HepG2 (cell line): ENCODE results near the gene ST3GAL5. TPM values are rescaled to one million over a fixed set of nuclear protein-coding genes. Genes with fewer than 3 reads are reported as not detected.
A peak's percentile ranks its signal among the peaks of the same experiment; 100 is the strongest.

Experiments
- CBFB ChIP-seq: sonication (generic); formaldehyde crosslinking; IDR thresholded peaks from 2 replicates; pipeline ENCODE4 v1.4.0; 2020; ENCODE audit warnings: missing genetic modification reagents
- CC2D1A ChIP-seq: sonication (generic); formaldehyde crosslinking; IDR thresholded peaks from 2 replicates; pipeline ENCODE4 v1.8.1; 2023; ENCODE audit warnings: mild to moderate bottlenecking, missing genetic modification reagents
- FOXA3 ChIP-seq: IDR thresholded peaks from 2 replicates; pipeline ENCODE4 v1.6.1; 2016; ENCODE audit warnings: missing genetic modification reagents, missing compliant biosample characterization
- FOXO4 ChIP-seq: sonication (generic); formaldehyde crosslinking; conservative IDR thresholded peaks from 2 replicates; pipeline ENCODE4 v1.8.1; 2023; ENCODE audit warnings: missing genetic modification reagents
- KLF9 ChIP-seq: IDR thresholded peaks from 2 replicates; pipeline ENCODE4 v1.6.1; 2016; ENCODE audit warnings: low read depth
- MATR3 ChIP-seq: sonication (generic); formaldehyde crosslinking; IDR thresholded peaks from 2 replicates; pipeline ENCODE4 v1.4.0; 2020; ENCODE audit warnings: missing genetic modification reagents
- MTA3 ChIP-seq: sonication (generic); formaldehyde crosslinking; IDR thresholded peaks from 2 replicates; pipeline ENCODE4 v1.4.0; 2020; ENCODE audit warnings: missing genetic modification reagents
- NCOA2 ChIP-seq: sonication (generic); formaldehyde crosslinking; IDR thresholded peaks from 2 replicates; pipeline ENCODE4 v1.8.0; 2022; ENCODE audit warnings: inconsistent platforms
- NCOR1 ChIP-seq: fragments of 200-600 bp; sonication (generic); IDR thresholded peaks from 2 replicates; pipeline ENCODE4 v1.7.0; 2017; ENCODE audit warnings: antibody characterized with exemption, low read length, borderline replicate concordance
- RARA ChIP-seq: IDR thresholded peaks from 2 replicates; pipeline ENCODE4 v1.6.1; 2016; ENCODE audit warnings: missing genetic modification reagents, missing compliant biosample characterization
- TOPORS ChIP-seq: sonication (generic); formaldehyde crosslinking; IDR thresholded peaks from 2 replicates; pipeline ENCODE4 v1.8.0; 2023; ENCODE audit warnings: mild to moderate bottlenecking, missing genetic modification reagents
- ZNF564 ChIP-seq: sonication (generic); formaldehyde crosslinking; IDR thresholded peaks from 2 replicates; pipeline ENCODE4 v1.8.1; 2023; ENCODE audit warnings: mild to moderate bottlenecking, missing genetic modification reagents
- ZNF740 ChIP-seq: sonication (generic); formaldehyde crosslinking; IDR thresholded peaks from 2 replicates; pipeline ENCODE4 v1.4.0; 2020; ENCODE audit warnings: missing genetic modification reagents
- ZSCAN12 ChIP-seq: sonication (generic); formaldehyde crosslinking; IDR thresholded peaks from 2 replicates; pipeline ENCODE4 v1.9.0; 2021; ENCODE audit warnings: mild to moderate bottlenecking, missing genetic modification reagents
- polyA plus RNA-seq, 8 experiments: library from polyadenylated mRNA; depleted of rRNA in 3 of 8; stranded (reverse) in 7 of 8; unstranded in 1 of 8; fragments of >200 nt; fragmentation: Illumina TruSeq in 4 of 8; extraction: Trizol in 4 of 8; gene quantifications; 2 replicates each; pipeline versions ENCODE4 v1.2.1 to v1.2.3, GENCODE V29; 2011 to 2016; ENCODE audit warnings: low read depth in 4 of 8, missing spikeins in 1 of 8, mixed read lengths in 1 of 8; ENCODE audit not compliant: insufficient read depth in 1 of 8
- total RNA-seq, 5 experiments: library from RNA; depleted of rRNA; stranded (reverse); fragments of >200 nt; fragmentation: Illumina TruSeq; extraction: Trizol; gene quantifications; 2 replicates each; pipeline ENCODE4 v1.2.3, GENCODE V29; 2016; ENCODE audit warnings: low read depth in 1 of 5
- TF ChIP-seq, protein P1 (sequence below): IDR thresholded peaks from 2 replicates; pipeline ENCODE4 v1.6.1; 2016; ENCODE audit warnings: missing compliant biosample characterization, missing genetic modification reagents, borderline replicate concordance
- TF ChIP-seq, protein P2 (sequence below): sonication (generic); formaldehyde crosslinking; IDR thresholded peaks from 2 replicates; pipeline ENCODE4 v1.4.0; 2020; ENCODE audit warnings: missing genetic modification reagents, borderline replicate concordance
- TF ChIP-seq, protein P3 (sequence below): sonication (generic); formaldehyde crosslinking; IDR thresholded peaks from 2 replicates; pipeline ENCODE4 v1.4.0; 2020; ENCODE audit warnings: missing genetic modification reagents
- TF ChIP-seq, protein P4 (sequence below): sonication (generic); formaldehyde crosslinking; IDR thresholded peaks from 2 replicates; pipeline ENCODE4 v1.4.0; 2020; ENCODE audit warnings: mild to moderate bottlenecking, missing genetic modification reagents
- TF ChIP-seq, protein P5 (sequence below): sonication (generic); formaldehyde crosslinking; IDR thresholded peaks from 2 replicates; pipeline ENCODE4 v1.4.0; 2020; ENCODE audit warnings: missing genetic modification reagents
- TF ChIP-seq, protein P6 (sequence below): sonication (generic); formaldehyde crosslinking; IDR thresholded peaks from 2 replicates; pipeline ENCODE4 v1.4.0; 2020; ENCODE audit warnings: missing genetic modification reagents

The ST3GAL5 gene
- total and polyA plus RNA-seq, 2 of the 13 experiments (the other 11 are each of a cell fraction or from before 2014, with no cell fraction given) = 1.3 to 2.0 TPM

DNA sequence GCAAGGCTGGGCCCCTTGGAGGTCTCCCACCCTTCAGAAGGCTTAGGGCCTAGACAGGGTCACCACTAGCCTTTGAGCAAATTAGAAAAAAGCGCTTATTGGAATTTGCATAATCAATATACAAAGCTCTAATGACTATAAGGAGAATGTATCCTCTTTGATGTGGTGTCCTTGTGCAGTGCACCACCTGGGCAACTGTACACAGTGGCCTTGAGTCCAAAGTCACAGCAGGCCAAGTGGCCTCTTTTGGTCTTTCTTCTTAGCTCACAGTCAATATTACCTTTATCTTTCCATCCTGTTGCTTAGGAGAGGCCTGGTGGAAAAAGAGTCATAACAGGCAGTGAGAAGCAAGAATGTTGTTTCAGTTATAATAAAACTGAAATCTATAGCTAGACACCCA lies 19.7 kb upstream of the ST3GAL5 start (continued):
- no peak for TF ChIP-seq MATR3 (CRISPR knock-in tag)
- peak; percentile 69 for TF ChIP-seq NCOR1
- TF ChIP-seq NCOA2 (CRISPR knock-in tag) = peak; percentile 69
- TF ChIP-seq FOXA3 = peak; percentile 21; the same call in 1 of the 2 replicates
- TF ChIP-seq ZNF564 (CRISPR knock-in tag) = no peak
- TF ChIP-seq KLF9 (CRISPR knock-in tag) = no peak
- TF ChIP-seq, protein P1, sequence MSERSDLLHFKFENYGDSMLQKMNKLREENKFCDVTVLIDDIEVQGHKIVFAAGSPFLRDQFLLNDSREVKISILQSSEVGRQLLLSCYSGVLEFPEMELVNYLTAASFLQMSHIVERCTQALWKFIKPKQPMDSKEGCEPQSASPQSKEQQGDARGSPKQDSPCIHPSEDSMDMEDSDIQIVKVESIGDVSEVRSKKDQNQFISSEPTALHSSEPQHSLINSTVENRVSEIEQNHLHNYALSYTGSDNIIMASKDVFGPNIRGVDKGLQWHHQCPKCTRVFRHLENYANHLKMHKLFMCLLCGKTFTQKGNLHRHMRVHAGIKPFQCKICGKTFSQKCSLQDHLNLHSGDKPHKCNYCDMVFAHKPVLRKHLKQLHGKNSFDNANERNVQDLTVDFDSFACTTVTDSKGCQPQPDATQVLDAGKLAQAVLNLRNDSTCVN (CRISPR knock-in tag) = no peak
- TF ChIP-seq, protein P2, sequence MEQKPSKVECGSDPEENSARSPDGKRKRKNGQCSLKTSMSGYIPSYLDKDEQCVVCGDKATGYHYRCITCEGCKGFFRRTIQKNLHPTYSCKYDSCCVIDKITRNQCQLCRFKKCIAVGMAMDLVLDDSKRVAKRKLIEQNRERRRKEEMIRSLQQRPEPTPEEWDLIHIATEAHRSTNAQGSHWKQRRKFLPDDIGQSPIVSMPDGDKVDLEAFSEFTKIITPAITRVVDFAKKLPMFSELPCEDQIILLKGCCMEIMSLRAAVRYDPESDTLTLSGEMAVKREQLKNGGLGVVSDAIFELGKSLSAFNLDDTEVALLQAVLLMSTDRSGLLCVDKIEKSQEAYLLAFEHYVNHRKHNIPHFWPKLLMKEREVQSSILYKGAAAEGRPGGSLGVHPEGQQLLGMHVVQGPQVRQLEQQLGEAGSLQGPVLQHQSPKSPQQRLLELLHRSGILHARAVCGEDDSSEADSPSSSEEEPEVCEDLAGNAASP (CRISPR knock-in tag) = 0 out of 2 replicates have a peak, but pooled peaks have one; percentile 29
- peak; percentile 59; the same call in 1 of the 2 replicates for TF ChIP-seq CBFB
- no peak for TF ChIP-seq FOXO4
- TF ChIP-seq, protein P3, sequence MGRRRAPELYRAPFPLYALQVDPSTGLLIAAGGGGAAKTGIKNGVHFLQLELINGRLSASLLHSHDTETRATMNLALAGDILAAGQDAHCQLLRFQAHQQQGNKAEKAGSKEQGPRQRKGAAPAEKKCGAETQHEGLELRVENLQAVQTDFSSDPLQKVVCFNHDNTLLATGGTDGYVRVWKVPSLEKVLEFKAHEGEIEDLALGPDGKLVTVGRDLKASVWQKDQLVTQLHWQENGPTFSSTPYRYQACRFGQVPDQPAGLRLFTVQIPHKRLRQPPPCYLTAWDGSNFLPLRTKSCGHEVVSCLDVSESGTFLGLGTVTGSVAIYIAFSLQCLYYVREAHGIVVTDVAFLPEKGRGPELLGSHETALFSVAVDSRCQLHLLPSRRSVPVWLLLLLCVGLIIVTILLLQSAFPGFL (CRISPR knock-in tag) = no peak
- no peak for TF ChIP-seq MTA3
- TF ChIP-seq, protein P4, sequence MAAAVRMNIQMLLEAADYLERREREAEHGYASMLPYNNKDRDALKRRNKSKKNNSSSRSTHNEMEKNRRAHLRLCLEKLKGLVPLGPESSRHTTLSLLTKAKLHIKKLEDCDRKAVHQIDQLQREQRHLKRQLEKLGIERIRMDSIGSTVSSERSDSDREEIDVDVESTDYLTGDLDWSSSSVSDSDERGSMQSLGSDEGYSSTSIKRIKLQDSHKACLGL (CRISPR knock-in tag) = no peak
- TF ChIP-seq ZSCAN12 (CRISPR knock-in tag) = no peak
- TF ChIP-seq, protein P5, sequence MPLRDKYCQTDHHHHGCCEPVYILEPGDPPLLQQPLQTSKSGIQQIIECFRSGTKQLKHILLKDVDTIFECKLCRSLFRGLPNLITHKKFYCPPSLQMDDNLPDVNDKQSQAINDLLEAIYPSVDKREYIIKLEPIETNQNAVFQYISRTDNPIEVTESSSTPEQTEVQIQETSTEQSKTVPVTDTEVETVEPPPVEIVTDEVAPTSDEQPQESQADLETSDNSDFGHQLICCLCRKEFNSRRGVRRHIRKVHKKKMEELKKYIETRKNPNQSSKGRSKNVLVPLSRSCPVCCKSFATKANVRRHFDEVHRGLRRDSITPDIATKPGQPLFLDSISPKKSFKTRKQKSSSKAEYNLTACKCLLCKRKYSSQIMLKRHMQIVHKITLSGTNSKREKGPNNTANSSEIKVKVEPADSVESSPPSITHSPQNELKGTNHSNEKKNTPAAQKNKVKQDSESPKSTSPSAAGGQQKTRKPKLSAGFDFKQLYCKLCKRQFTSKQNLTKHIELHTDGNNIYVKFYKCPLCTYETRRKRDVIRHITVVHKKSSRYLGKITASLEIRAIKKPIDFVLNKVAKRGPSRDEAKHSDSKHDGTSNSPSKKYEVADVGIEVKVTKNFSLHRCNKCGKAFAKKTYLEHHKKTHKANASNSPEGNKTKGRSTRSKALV (CRISPR knock-in tag) = no peak
- TF ChIP-seq RARA (CRISPR knock-in tag) = no peak
- no peak for TF ChIP-seq TOPORS (CRISPR knock-in tag)
- TF ChIP-seq, protein P6, sequence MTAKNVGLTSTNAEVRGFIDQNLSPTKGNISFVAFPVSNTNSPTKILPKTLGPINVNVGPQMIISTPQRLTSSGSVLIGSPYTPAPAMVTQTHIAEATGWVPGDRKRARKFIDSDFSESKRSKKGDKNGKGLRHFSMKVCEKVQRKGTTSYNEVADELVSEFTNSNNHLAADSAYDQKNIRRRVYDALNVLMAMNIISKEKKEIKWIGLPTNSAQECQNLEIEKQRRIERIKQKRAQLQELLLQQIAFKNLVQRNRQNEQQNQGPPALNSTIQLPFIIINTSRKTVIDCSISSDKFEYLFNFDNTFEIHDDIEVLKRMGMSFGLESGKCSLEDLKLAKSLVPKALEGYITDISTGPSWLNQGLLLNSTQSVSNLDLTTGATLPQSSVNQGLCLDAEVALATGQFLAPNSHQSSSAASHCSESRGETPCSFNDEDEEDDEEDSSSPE (CRISPR knock-in tag) = no peak
- no peak for TF ChIP-seq ZNF740 (CRISPR knock-in tag)
- no peak for TF ChIP-seq CC2D1A (CRISPR knock-in tag)
